WTC11 (cell line): ENCODE measurements around the gene FLCN. TPM values are rescaled to one million over a fixed set of nuclear protein-coding genes. Genes with fewer than 3 reads are reported as not detected.

Experiments
- ATAC-seq: fragments of 200-7000 bp; cut with Tn5 transposase; 2 replicates; pipeline ENCODE4 v1.10.0; 2021; ENCODE audit warnings: mild to moderate bottlenecking, moderate library complexity
- CTCF ChIA-PET: fragments of 300-600 bp; sonication (Branson Sonifier 250); formaldehyde crosslinking; loops from one replicate; lab custom pipeline; 2021; ENCODE audit warnings: antibody characterized with exemption; lab: Charles Lee
- POLR2A ChIA-PET: fragments of 350-600 bp; sonication (Branson Sonifier 250); formaldehyde crosslinking; loops from one replicate; lab custom pipeline; 2021; ENCODE audit warnings: antibody characterized with exemption; lab: Charles Lee
- DNase-seq: peaks from one replicate; pipeline ENCODE4 v3.0.0; 2021; ENCODE audit warnings: low spot score
- H3K27ac Mint-ChIP-seq: 2 replicates; pipeline ENCODE4 v1.8.0; 2021; ENCODE audit warnings: mixed read lengths
- H3K27me3 Mint-ChIP-seq: 2 replicates; pipeline ENCODE4 v1.8.0; 2021; ENCODE audit warnings: low read depth, mild to moderate bottlenecking, moderate library complexity, mixed read lengths
- H3K36me3 Mint-ChIP-seq: 2 replicates; pipeline ENCODE4 v1.8.0; 2021; ENCODE audit warnings: mixed read lengths
- H3K4me1 Mint-ChIP-seq: 2 replicates; pipeline ENCODE4 v1.8.0; 2022; ENCODE audit warnings: mixed read lengths
- H3K4me3 Mint-ChIP-seq: 2 replicates; pipeline ENCODE4 v1.8.0; 2021; ENCODE audit warnings: mild to moderate bottlenecking, moderate library complexity, mixed read lengths
- H3K9me3 Mint-ChIP-seq: 2 replicates; pipeline ENCODE4 v1.8.0; 2021; ENCODE audit warnings: mixed read lengths
- CREB1 ChIP-seq: sonication (generic); formaldehyde crosslinking; IDR thresholded peaks from 2 replicates; pipeline ENCODE4 v1.8.0; 2023; ENCODE audit warnings: mild to moderate bottlenecking, missing genetic modification reagents
- ELF4 ChIP-seq: sonication (generic); formaldehyde crosslinking; IDR thresholded peaks from 2 replicates; pipeline ENCODE4 v1.8.1; 2022; ENCODE audit warnings: low read depth, mild to moderate bottlenecking, moderate library complexity, missing genetic modification reagents
- ESRRA ChIP-seq: sonication (generic); formaldehyde crosslinking; IDR thresholded peaks from 2 replicates; pipeline ENCODE4 v1.8.1; 2022; ENCODE audit warnings: mild to moderate bottlenecking, missing genetic modification reagents, borderline replicate concordance
- JUN ChIP-seq: sonication (generic); formaldehyde crosslinking; IDR thresholded peaks from 2 replicates; pipeline ENCODE4 v1.8.0; 2023; ENCODE audit warnings: mild to moderate bottlenecking, missing genetic modification reagents
- NFYB ChIP-seq: sonication (generic); formaldehyde crosslinking; conservative IDR thresholded peaks from 2 replicates; pipeline ENCODE4 v1.8.0; 2022; ENCODE audit warnings: low read depth, missing genetic modification reagents
- PRRX2 ChIP-seq: fragments of 250-450 bp; sonication (Bioruptor Pico); IDR thresholded peaks from 2 replicates; pipeline ENCODE4 v1.8.0; 2021; ENCODE audit warnings: mild to moderate bottlenecking
- TCF7 ChIP-seq: sonication (generic); formaldehyde crosslinking; IDR thresholded peaks from 2 replicates; pipeline ENCODE4 v1.8.0; 2022; ENCODE audit warnings: mild to moderate bottlenecking, low read depth, missing genetic modification reagents, moderate library complexity
- TEAD1 ChIP-seq: sonication (generic); formaldehyde crosslinking; IDR thresholded peaks from 2 replicates; pipeline ENCODE4 v1.8.0; 2022; ENCODE audit warnings: mild to moderate bottlenecking, missing genetic modification reagents
- TEAD4 ChIP-seq: sonication (generic); formaldehyde crosslinking; IDR thresholded peaks from 2 replicates; pipeline ENCODE4 v1.8.0; 2022; ENCODE audit warnings: mild to moderate bottlenecking, missing genetic modification reagents
- ZNF396 ChIP-seq: fragments of 250-450 bp; sonication (Bioruptor Pico); IDR thresholded peaks from 2 replicates; pipeline ENCODE4 v1.8.0; 2021; ENCODE audit warnings: mild to moderate bottlenecking, moderate library complexity, borderline replicate concordance
- ZNF423 ChIP-seq: fragments of 250-450 bp; sonication (Bioruptor Pico); IDR thresholded peaks from 2 replicates; pipeline ENCODE4 v2.1.2; 2022; ENCODE audit warnings: mild to moderate bottlenecking, moderate library complexity
- total RNA-seq: library from RNA; stranded (reverse); gene quantifications from 3 replicates; pipeline ENCODE4 v1.2.3, GENCODE V29; 2021
- TF ChIP-seq, protein P1 (sequence below): sonication (generic); formaldehyde crosslinking; IDR thresholded peaks from 2 replicates; pipeline ENCODE4 v1.8.1; 2022; ENCODE audit warnings: mild to moderate bottlenecking, missing genetic modification reagents, moderate library complexity, borderline replicate concordance
- TF ChIP-seq, protein P2 (sequence below): fragments of 250-450 bp; sonication (Bioruptor Pico); IDR thresholded peaks from 2 replicates; pipeline ENCODE4 v1.9.0; 2021; ENCODE audit warnings: mild to moderate bottlenecking
- TF ChIP-seq, protein P3 (sequence below): sonication (generic); formaldehyde crosslinking; conservative IDR thresholded peaks from 2 replicates; pipeline ENCODE4 v1.8.1; 2023; ENCODE audit warnings: mild to moderate bottlenecking, low read depth, missing genetic modification reagents, moderate library complexity
- TF ChIP-seq, protein P4 (sequence below): sonication (generic); formaldehyde crosslinking; IDR thresholded peaks from 2 replicates; pipeline ENCODE4 v1.8.1; 2022; ENCODE audit warnings: missing genetic modification reagents, borderline replicate concordance
- TF ChIP-seq, protein P5 (sequence below): sonication (generic); formaldehyde crosslinking; IDR thresholded peaks from 2 replicates; pipeline ENCODE4 v1.8.1; 2023; ENCODE audit warnings: mild to moderate bottlenecking, moderate library complexity, missing genetic modification reagents
- TF ChIP-seq, protein P6 (sequence below): sonication (generic); formaldehyde crosslinking; IDR thresholded peaks from 2 replicates; pipeline ENCODE4 v1.8.0; 2022; ENCODE audit warnings: mild to moderate bottlenecking, missing genetic modification reagents
- TF ChIP-seq, protein P7 (sequence below): sonication (generic); formaldehyde crosslinking; IDR thresholded peaks from 2 replicates; pipeline ENCODE4 v1.8.0; 2022; ENCODE audit warnings: mild to moderate bottlenecking, missing genetic modification reagents
- TF ChIP-seq, protein P8 (sequence below): fragments of 250-450 bp; sonication (Bioruptor Pico); IDR thresholded peaks from 2 replicates; pipeline ENCODE4 v1.9.0; 2021; ENCODE audit warnings: moderate library complexity, mild to moderate bottlenecking, inconsistent platforms, borderline replicate concordance

FLCN gene
- total RNA-seq, 1 experiment from 2014 or later: 40.8 TPM

DNA sequence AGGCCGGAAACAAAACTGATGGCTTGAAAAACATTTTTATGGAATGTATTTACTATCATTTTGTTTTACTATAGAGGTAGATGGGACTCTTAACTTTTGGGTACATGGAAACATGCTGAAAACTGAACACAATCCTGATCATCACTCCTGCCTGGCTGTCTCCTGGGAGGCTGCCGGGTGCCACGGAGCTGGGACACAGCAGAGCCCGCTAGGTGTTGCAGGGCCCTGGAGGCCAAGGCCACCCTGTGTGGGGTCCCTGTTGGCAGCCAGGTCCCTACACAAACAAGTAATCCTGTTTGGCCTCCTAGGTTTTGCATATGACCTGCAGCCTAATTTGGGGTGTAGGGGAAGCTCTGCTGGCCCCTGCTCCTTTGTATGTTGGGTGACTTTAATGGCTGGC lies 48.4 kb downstream of the FLCN start:
- no peaks in the 10 kb centered on the region for H3K9me3 Mint-ChIP-seq
- H3K4me3 Mint-ChIP-seq: no peak overlapping the region
- H3K27ac Mint-ChIP-seq: no peak overlapping the region
- ATAC-seq (no peak), DNase-seq (no peak)
- TF ChIP-seq, protein P1, sequence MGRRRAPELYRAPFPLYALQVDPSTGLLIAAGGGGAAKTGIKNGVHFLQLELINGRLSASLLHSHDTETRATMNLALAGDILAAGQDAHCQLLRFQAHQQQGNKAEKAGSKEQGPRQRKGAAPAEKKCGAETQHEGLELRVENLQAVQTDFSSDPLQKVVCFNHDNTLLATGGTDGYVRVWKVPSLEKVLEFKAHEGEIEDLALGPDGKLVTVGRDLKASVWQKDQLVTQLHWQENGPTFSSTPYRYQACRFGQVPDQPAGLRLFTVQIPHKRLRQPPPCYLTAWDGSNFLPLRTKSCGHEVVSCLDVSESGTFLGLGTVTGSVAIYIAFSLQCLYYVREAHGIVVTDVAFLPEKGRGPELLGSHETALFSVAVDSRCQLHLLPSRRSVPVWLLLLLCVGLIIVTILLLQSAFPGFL (CRISPR knock-in tag): no peak
- TF ChIP-seq TEAD4 (CRISPR knock-in tag) (no peak), CREB1 (CRISPR knock-in tag) (no peak), ZNF423 (CRISPR knock-in tag) (no peak), ELF4 (CRISPR knock-in tag) (no peak), TEAD1 (CRISPR knock-in tag) (no peak), ESRRA (CRISPR knock-in tag) (no peak), PRRX2 (CRISPR knock-in tag) (no peak), NFYB (no peak), JUN (no peak), TCF7 (CRISPR knock-in tag) (no peak), ZNF396 (CRISPR knock-in tag) (no peak)
- TF ChIP-seq, protein P2, sequence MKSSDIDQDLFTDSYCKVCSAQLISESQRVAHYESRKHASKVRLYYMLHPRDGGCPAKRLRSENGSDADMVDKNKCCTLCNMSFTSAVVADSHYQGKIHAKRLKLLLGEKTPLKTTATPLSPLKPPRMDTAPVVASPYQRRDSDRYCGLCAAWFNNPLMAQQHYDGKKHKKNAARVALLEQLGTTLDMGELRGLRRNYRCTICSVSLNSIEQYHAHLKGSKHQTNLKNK (CRISPR knock-in tag): no peak
- TF ChIP-seq, protein P3, sequence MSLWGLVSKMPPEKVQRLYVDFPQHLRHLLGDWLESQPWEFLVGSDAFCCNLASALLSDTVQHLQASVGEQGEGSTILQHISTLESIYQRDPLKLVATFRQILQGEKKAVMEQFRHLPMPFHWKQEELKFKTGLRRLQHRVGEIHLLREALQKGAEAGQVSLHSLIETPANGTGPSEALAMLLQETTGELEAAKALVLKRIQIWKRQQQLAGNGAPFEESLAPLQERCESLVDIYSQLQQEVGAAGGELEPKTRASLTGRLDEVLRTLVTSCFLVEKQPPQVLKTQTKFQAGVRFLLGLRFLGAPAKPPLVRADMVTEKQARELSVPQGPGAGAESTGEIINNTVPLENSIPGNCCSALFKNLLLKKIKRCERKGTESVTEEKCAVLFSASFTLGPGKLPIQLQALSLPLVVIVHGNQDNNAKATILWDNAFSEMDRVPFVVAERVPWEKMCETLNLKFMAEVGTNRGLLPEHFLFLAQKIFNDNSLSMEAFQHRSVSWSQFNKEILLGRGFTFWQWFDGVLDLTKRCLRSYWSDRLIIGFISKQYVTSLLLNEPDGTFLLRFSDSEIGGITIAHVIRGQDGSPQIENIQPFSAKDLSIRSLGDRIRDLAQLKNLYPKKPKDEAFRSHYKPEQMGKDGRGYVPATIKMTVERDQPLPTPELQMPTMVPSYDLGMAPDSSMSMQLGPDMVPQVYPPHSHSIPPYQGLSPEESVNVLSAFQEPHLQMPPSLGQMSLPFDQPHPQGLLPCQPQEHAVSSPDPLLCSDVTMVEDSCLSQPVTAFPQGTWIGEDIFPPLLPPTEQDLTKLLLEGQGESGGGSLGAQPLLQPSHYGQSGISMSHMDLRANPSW (CRISPR knock-in tag): no peak
- TF ChIP-seq, protein P4, sequence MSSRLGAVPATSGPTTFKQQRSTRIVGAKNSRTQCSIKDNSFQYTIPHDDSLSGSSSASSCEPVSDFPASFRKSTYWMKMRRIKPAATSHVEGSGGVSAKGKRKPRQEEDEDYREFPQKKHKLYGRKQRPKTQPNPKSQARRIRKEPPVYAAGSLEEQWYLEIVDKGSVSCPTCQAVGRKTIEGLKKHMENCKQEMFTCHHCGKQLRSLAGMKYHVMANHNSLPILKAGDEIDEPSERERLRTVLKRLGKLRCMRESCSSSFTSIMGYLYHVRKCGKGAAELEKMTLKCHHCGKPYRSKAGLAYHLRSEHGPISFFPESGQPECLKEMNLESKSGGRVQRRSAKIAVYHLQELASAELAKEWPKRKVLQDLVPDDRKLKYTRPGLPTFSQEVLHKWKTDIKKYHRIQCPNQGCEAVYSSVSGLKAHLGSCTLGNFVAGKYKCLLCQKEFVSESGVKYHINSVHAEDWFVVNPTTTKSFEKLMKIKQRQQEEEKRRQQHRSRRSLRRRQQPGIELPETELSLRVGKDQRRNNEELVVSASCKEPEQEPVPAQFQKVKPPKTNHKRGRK (CRISPR knock-in tag): no peak
- TF ChIP-seq, protein P5, sequence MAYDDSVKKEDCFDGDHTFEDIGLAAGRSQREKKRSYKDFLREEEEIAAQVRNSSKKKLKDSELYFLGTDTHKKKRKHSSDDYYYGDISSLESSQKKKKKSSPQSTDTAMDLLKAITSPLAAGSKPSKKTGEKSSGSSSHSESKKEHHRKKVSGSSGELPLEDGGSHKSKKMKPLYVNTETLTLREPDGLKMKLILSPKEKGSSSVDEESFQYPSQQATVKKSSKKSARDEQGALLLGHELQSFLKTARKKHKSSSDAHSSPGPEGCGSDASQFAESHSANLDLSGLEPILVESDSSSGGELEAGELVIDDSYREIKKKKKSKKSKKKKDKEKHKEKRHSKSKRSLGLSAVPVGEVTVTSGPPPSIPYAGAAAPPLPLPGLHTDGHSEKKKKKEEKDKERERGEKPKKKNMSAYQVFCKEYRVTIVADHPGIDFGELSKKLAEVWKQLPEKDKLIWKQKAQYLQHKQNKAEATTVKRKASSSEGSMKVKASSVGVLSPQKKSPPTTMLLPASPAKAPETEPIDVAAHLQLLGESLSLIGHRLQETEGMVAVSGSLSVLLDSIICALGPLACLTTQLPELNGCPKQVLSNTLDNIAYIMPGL (CRISPR knock-in tag): no peak
- TF ChIP-seq, protein P6, sequence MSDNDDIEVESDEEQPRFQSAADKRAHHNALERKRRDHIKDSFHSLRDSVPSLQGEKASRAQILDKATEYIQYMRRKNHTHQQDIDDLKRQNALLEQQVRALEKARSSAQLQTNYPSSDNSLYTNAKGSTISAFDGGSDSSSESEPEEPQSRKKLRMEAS (CRISPR knock-in tag): no peak
- TF ChIP-seq, protein P7, sequence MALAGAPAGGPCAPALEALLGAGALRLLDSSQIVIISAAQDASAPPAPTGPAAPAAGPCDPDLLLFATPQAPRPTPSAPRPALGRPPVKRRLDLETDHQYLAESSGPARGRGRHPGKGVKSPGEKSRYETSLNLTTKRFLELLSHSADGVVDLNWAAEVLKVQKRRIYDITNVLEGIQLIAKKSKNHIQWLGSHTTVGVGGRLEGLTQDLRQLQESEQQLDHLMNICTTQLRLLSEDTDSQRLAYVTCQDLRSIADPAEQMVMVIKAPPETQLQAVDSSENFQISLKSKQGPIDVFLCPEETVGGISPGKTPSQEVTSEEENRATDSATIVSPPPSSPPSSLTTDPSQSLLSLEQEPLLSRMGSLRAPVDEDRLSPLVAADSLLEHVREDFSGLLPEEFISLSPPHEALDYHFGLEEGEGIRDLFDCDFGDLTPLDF: no peak
- TF ChIP-seq, protein P8, sequence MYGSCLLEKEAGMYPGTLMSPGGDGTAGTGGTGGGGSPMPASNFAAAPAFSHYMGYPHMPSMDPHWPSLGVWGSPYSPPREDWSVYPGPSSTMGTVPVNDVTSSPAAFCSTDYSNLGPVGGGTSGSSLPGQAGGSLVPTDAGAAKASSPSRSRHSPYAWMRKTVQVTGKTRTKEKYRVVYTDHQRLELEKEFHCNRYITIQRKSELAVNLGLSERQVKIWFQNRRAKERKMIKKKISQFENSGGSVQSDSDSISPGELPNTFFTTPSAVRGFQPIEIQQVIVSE: no peak
- POLR2A ChIA-PET: interaction anchor here (0.7 kb wide), 1 partner anchor 25 kb away, joined by 4 read pairs; no protein-coding TSS in a partner anchor
- CTCF ChIA-PET: interaction anchor here (0.8 to 1.0 kb wide), 2 partner anchors 42 to 81 kb away, joined by 3 to 4 read pairs; no protein-coding TSS in a partner anchor
- H3K4me1 Mint-ChIP-seq: peaks cover 18% of the 10 kb centered on the region
- peaks cover 9% of the 10 kb centered on the region for H3K36me3 Mint-ChIP-seq
- no peaks in the 10 kb centered on the region for H3K27me3 Mint-ChIP-seq
